HG02763 (cell line): ENCODE data around the gene CTDSPL.
A peak's percentile ranks its signal among the peaks of the same experiment; 100 is the strongest.

Source experiments
- ATAC-seq: cut with Tn5 transposase; IDR thresholded peaks from one replicate; pipeline ENCODE4 v1.9.1; 2021; ENCODE audit warnings: mild to moderate bottlenecking, moderate library complexity; ENCODE audit not compliant: unreplicated experiment

Gene CTDSPL

DNA sequence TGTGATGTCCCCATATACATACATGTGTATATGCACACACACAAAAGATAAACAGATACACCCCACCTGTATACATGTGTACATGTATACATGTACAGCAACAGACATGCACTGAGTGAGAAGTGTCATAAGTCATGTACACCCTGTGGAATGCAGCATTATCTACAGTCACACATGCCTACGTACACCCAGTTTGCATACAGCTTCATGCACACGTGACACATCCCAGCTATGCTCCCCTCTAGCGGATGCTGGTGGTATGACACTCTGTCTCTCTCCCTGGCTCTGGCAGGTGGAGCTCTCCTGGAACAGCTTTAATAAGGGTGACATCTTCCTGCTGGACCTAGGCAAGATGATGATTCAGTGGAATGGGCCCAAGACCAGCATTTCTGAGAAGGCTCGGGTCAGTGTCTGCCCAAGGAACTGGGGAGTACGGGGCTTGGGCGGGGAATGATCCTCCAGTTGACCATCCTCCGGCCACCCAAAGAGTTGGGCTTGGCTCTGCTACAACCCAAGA, 135.2 kb downstream of the CTDSPL start:
- peak; percentile 52 for ATAC-seq

DNA sequence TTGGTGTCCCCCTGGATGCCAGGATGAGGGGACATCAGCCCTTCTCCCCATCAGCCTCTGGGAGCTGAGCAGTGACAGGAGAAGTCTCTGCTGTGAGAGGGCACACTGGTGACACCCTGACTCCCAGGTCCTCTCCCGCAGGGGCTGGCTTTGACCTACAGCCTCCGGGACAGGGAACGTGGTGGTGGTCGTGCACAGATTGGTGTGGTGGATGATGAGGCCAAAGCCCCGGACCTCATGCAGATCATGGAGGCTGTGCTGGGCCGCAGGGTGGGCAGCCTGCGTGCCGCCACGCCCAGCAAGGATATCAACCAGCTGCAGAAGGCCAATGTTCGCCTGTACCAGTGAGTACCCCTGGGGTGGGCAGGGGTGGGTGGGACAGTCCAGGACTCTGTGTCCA, 135.7 kb downstream of the CTDSPL start:
- no peak for ATAC-seq

DNA sequence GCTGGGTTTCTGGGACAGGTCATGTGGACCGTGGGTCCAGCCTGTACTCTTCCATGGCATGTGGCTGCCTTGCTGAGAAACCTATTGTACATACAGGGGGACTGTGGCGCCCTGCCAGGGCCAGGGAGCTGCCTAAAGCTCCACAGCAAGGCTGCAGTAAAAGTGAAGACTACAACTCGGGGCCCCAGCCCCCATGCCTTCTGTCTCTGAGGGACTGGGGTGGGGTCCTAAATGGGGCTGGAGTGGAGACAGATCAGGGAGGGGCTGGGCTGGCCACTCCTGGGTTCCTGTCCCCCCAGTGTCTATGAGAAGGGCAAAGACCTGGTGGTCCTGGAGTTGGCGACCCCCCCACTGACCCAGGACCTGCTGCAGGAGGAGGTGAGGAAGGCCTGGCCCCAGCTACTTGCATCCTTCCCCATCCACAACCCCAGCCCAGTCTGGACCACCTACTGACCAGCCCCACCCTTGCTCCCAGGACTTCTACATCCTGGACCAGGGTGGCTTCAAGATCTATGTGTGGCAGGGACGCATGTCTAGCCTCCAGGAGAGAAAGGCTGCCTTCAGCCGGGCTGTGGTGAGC, 136.2 kb downstream of the CTDSPL start:
- no peak for ATAC-seq

DNA sequence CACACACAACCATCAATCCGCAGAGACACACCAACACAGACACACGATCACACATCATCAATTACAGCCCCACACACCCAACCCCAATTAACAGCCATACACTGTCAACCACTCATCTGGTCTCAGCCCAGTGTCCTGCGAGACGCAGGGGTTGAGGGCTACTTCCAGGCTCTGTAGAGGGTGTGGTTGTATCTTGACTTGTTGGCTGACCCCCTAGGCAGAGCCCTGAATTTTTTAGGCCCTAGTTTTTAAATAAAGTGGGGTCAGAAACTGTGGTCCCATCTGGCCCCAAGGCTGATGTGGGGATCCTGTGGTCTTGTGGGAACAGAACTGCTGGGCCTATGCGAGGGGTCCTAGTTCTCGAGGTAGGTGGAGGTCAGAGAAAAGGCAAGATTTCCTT, 138.2 kb downstream of the CTDSPL start:
- ATAC-seq, result no peak

DNA sequence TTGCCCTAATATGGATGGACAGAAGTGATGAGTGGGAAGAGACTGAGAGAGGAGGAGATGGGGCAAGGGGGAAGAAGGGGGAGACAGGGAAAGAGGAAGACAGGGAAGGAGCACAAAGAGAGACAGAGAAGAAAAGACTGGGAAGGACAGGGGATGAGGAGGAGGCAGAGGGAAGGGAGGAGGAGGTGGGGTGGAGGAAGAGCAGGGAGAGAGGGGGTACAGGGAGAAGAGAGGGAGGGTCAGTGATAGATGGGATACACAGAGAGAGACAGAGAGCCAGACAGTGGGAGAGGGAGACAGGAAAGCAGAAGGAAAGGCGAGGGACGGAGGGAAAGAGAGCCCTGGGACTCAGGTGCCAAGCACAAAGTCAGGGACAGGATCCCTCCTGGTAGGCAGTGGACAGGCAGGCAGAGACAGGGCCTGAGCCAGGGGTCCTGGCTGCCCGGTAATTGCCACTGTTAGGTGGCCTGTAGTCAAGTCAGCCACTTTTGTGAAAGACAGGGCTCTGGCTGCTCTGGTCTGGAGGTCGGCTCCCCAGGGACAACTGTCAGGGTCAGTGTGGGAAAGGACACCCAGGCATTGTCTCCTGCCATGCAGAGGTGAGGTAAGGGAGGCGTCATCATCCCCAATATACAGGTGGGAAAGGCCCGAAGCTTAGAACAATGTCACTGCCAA, 138.7 kb downstream of the CTDSPL start:
- no peak for ATAC-seq

DNA sequence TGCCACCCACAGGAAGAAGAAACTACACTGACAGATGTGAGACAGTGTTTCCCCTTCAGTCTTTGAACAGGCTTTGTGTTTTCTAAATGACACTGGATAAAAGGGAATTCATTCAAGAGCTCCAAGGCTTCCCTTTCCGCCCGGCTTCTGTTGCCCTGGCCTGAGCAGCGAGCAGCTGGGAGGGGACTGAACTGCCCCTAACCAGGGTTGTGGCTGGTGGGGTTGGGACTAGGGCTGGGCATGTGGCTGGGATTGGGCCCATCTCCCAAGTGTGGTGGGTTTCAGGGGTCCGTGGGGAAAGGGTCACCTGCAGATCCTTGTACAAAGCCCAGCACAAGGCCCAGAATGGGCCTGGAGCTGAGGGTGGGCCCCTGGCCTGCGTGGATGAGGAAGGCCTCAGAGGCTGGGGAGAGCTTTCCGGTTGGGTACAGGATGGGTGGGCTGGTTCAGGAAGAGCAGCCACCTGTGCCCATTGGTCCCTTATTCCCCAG, 139.3 kb downstream of the CTDSPL start:
- ATAC-seq, result no peak

DNA sequence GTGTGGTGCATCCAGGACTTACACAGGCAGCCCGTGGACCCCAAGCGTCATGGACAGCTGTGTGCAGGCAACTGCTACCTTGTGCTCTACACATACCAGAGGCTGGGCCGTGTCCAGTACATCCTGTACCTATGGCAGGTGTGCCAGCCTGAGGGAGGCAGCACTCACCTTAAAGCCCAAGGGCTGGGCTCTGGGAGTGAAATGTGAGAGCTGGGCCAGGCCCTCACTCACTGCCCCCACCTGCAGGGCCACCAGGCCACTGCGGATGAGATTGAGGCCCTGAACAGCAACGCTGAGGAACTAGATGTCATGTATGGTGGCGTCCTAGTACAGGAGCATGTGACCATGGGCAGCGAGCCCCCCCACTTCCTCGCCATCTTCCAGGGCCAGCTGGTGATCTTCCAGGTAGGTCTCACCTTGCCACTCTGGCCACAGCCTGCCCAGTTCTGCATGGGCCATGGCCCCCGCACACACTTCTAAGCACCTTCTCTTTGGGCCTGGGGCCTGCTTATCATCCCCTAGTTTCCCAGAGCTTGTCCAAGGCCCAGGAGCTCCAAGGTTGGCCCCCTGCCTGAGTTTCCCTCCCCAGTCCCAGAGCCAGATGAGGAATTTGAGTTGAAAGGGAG, 139.9 kb downstream of the CTDSPL start:
- ATAC-seq, result no peak

DNA sequence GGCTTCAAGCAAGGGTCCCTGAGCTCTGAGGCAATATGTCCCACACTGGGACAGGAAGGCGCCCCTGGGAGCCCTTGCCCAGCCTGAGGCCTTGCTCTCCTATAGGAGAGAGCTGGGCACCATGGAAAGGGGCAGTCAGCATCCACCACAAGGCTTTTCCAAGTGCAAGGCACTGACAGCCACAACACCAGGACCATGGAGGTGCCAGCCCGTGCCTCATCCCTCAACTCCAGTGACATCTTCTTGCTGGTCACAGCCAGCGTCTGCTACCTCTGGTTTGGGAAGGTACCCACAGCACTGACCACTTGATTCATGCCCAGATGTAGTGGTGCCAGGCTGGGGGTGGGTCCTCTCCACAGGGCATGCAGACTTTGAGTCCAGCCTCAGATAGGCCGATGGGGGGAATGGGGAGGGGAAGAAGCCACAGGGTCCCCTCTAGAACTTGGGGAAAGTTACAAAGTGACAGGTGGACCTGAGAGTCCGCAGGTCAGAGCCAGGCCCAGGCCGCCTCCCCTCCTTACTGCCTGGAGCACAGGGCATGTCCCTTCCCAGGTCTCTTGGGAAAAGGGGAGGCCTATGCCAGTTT, 140.7 kb downstream of the CTDSPL start:
- ATAC-seq, result no peak

DNA sequence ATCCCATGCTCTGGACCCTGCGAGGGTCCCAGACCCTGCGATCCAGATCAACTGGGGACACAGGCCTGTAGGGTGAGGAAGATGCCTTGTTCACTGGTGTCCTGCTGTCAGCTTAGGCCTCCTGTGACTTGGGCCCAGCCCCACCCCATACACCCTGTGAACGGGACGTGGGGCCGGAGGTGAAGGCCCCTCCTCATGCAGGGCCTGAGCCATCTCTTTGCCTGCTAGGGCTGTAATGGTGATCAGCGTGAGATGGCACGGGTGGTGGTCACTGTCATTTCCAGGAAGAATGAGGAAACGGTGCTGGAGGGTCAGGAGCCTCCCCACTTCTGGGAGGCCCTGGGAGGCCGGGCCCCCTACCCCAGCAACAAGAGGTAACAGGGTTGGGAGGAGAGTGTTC, 141.3 kb downstream of the CTDSPL start:
- no peak for ATAC-seq

DNA sequence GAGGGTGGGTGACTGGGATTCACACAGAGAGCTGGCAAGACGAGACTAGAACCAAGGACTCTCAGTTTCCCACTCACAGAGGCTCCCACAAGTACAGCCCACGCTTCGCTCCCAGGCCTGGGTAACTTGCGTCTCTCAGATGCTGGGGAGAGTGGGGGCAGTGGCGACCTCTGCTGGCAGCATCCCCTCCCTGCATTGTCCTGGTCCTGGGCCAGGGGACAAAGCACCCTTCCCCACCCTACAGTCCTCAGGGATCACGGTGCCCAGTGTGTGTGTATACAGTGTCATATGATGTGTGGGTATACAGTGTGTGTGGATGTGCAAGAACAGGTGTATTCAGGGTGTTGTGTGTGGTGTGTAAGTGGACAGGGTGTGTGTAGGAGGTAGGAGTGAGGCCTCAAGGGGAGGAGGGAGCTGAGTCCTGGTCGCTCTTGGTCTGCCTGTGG, 141.7 kb downstream of the CTDSPL start:
- no peak for ATAC-seq

DNA sequence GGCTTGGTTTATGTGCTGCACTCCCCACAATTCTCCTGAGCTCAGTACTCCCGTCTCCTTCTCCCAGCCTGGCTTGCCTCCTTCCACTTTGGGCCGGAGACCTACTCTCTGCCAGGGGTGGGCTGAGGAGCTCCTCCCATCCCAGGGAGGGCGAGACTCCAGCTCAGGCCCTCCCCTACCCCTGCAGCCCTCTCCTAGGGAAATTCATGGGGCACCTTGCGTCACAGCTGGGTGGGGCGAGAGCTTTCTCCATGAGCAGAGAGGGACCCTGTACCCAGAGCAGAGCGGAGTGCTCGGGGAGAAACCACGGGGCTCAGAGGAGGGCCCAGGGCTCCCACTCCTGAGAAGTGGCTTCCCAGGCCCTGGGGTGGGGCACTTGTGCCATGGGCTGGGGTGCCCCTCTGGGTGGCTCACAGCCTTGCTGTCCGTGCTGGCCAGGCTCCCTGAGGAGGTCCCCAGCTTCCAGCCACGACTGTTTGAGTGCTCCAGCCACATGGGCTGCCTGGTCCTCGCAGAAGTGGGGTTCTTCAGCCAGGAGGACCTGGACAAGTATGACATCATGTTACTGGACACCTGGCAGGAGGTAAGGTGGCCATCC, 142.2 kb downstream of the CTDSPL start:
- no peak for ATAC-seq

DNA sequence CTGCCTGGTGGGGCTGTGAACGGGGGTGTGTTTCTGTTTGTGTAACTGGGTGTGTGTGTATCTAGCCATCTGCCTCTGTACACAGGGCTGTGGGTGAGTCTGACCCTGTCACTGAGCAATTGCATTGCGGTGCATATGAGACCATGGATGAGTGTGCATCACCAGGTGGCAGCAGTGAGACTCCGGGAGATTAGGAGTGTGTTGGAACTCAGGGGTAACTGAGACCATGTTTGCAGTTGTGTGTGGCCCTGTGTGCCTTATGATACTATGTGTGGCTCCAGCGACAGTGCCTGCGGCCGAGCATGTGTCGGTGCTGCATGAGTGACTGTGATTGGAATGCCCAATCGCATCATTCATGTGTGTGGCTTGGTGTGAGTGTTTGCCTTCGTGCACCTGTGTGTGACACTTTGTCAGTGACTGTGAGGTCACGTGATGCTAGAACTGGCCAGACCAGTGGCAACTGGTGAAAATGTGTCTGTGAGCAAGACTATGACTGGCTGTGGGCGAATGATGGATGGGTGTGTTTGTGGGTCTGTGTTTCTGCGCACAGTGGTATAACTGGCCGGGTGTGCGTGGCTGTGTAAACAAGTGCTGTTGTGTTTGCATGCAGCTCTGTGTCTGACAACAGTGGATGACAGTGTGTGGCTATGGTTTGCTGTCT, 142.9 kb downstream of the CTDSPL start:
- ATAC-seq, result peak; percentile 57

DNA sequence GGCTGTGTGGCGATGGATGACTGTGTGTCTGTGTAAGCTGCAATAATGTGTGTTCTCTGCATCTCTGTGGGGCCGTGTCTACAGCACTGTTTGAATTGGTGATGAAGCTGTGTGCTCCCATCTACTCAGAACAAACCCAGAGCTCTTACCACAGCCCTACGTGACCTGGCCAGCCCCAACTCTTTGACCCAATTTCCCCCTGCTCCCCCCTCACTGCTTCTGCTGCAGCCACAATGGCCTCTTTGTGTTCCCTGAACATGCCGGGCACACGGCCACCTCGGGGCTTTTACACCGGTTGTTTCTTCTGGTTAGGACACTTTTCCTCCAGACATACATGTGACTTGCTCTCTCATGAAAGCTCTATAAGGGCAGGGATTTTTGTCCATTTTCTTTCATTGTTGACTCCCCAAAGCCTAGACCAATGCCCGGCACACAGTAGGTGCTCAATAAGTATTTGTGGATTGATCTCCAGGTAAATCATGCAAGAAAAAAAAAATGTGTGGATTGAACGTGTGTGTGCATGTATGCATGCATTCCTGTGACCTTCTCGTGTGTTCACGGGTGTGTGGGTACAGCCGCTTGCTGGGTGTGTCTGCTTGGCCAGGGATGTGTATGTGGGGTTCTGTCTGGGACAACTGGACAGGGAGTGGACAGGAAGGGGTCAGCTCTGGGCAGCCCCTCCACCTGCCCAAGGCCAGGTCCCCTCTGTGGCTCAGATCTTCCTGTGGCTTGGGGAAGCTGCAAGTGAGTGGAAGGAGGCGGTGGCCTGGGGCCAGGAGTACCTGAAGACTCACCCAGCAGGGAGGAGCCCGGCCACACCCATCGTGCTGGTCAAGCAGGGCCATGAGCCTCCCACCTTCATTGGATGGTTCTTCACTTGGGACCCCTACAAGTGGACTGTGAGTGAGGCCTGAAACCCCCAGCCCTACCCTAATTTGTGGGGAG, 143.7 kb downstream of the CTDSPL start:
- no peak for ATAC-seq

DNA sequence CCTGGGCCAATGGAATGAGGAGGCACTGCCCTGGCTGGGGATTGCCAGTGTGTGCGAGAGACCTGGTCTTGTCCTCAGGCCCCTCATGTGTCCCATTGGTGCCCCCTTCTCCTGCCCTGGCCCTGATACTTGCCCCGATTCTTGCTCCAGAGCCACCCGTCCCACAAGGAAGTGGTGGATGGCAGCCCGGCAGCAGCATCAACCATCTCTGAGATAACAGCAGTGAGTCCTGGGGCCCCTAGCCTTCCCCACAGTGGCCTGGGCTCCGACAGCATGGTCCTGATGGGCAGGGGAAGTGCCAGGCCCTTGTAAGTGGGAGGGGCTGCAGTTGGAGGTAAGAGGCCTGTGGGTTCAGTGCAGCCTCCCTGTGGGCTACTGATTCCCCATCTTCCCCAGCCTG, 144.4 kb downstream of the CTDSPL start:
- no peak for ATAC-seq

DNA sequence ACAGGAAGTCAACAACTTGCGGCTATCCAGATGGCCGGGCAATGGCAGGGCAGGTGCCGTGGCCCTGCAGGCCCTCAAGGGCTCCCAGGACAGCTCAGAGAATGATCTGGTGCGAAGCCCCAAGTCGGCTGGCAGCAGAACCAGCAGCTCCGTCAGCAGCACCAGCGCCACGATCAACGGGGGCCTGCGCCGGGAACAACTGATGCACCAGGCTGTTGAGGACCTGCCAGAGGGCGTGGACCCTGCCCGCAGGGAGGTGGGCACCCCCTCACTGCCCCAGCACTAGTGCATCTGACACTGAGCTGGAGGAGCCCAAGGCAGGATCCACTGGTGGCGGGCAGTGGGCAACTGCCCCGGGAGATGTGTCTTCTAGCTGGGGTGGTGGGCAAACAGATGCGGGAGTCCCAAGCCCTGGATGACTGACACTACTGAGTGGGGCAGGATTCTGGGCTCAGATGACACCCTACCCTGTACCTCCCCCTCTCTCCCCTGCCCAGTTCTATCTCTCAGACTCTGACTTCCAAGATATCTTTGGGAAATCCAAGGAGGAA, 144.8 kb downstream of the CTDSPL start:
- no peak for ATAC-seq

DNA sequence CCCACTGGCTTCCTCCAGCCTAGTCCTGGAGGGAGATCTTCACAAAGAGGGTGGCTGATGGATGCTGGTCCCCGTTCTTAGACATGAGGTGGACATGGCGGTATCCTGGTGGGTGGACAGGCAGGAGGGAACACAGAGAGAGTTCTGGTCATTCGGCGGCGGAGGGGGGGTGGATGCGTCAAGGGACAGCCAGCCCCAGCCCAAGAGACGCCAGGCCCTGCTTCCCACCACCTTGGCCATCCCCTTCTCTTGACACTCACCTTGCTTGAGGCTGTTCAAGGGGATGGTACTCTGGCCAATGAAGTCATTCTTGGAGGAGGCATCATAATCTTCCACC, 146.0 kb downstream of the CTDSPL start:
- ATAC-seq, result no peak

DNA sequence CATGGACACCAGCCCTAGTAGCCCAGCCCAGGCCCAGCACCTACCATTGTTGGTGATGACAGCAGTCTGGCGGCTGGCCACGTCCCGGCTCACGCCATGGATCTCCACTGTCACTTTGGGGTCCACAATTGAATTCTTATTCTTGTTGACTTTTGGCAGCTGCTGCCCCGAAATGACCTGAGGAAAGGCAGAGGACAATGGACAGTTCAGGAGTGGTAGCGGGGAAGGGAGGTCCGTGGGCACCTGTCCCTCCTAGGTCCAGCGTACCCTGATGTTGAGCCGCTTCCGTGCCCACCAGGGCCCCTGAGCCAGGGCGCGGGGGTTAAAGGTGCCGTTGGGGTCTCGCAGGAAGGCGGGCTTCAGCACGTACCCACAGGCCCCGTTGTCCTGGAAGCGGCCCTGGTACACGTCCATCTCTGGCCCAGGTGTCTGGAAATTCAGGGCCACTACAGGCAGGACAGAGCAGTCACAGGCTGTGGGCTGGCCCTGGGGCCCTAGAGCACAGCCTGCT, 146.6 kb downstream of the CTDSPL start:
- no peak for ATAC-seq

DNA sequence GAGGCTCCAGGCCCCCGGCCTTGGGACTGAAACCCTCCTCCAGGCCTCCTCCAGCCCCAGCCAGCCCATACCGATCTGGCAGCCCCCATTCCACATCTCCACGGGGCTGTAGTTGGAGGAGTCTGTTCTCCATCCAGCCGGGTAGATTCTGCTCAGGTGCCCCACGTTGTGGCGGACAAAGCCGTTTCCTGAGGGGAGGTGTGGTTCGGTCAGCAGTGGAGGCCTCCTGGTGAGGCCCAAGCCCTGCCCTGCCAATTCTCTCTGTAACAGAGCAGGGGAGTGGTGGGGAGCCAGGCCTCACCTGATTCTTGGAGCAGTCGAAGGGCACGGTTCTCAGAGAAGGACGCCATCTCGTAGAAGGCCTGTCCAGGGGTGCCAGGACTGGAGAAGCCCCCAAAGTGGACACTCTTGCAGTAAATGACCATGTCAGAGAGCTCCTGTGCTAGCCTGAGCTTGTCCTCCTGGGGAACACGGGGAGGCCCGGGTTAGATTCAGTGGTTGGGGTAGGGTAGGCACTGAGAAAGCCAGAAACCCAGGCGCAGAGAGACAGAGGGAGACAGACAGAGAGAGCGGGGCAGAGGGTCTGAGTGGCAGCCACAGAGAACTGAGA, 147.4 kb downstream of the CTDSPL start:
- ATAC-seq, result no peak
